Astrocyte (in vitro differentiated cells and primary cell): ENCODE results near the gene GRID2.

Source experiments
- CTCF ChIP-seq: IDR thresholded peaks from 2 replicates; pipeline ENCODE4 v1.5.1; 2011; ENCODE audit warnings: low read depth, mild to moderate bottlenecking, inconsistent platforms, low read length, moderate library complexity; ENCODE audit not compliant: insufficient read depth
- EZH2 ChIP-seq: IDR thresholded peaks from 2 replicates; pipeline ENCODE4 v1.6.1; 2012; ENCODE audit warnings: mild to moderate bottlenecking, low read length, inconsistent platforms; ENCODE audit not compliant: insufficient read depth

- TF ChIP-seq CTCF (no peak), EZH2 (no peak)
Observed at GRCh38 chr4:93212250-93212649, 908.5 kb downstream of the GRID2 start.
